GM12874 (cell line): ENCODE data around the gene SYAP1.

Experiments
- CTCF ChIP-seq: IDR thresholded peaks from 2 replicates; pipeline ENCODE4 v1.5.1; 2011; ENCODE audit warnings: low read depth, mild to moderate bottlenecking, control low read depth, low read length, moderate library complexity; ENCODE audit not compliant: insufficient read depth

SYAP1 gene, protein sequence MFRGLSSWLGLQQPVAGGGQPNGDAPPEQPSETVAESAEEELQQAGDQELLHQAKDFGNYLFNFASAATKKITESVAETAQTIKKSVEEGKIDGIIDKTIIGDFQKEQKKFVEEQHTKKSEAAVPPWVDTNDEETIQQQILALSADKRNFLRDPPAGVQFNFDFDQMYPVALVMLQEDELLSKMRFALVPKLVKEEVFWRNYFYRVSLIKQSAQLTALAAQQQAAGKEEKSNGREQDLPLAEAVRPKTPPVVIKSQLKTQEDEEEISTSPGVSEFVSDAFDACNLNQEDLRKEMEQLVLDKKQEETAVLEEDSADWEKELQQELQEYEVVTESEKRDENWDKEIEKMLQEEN

DNA sequence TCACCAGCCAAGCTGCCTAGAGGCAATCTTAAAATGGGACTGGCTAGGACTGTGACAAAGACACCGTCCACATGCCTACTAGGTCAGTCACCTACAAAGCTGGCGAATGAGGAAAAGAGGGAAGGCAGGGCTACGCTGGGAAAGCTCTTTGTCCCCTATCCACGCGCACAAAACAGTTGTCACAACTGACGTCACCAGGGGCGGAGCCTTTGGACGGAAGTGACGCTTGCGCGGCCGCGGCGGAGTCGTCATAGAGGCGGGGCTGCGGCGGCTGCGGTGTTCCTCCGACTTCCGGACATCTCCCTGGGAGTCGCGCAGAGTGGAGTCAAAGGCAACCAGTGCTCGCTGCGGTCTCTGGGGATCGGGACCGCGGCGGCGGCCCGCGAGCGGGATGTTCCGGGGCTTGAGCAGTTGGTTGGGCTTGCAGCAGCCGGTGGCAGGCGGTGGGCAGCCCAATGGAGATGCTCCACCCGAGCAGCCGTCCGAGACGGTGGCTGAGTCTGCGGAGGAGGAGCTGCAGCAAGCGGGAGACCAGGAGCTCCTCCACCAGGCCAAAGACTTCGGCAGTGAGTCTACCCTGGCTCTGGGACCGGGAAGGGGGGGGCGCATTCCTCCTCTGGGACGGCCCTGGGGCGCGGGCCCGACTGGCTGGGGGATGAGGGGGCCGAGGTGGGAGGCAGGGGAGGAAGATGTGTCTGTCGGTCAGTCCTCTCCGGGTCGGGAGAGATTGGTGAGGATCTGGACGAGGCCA is at the start of gene SYAP1:
TSS of gene SYAP1 (plus strand) at position 279 of the 751 bp plus-strand sequence. CDS start at position 392, 113 bp downstream.
- no peak for TF ChIP-seq CTCF

- no peak for TF ChIP-seq CTCF
Measured at GRCh38 chrX:16671005-16671404, 48.4 kb upstream of the SYAP1 start.

GRCh38 chrX:16678689-16679088 is 40.7 kb upstream of the SYAP1 start:
- no peak for TF ChIP-seq CTCF

DNA sequence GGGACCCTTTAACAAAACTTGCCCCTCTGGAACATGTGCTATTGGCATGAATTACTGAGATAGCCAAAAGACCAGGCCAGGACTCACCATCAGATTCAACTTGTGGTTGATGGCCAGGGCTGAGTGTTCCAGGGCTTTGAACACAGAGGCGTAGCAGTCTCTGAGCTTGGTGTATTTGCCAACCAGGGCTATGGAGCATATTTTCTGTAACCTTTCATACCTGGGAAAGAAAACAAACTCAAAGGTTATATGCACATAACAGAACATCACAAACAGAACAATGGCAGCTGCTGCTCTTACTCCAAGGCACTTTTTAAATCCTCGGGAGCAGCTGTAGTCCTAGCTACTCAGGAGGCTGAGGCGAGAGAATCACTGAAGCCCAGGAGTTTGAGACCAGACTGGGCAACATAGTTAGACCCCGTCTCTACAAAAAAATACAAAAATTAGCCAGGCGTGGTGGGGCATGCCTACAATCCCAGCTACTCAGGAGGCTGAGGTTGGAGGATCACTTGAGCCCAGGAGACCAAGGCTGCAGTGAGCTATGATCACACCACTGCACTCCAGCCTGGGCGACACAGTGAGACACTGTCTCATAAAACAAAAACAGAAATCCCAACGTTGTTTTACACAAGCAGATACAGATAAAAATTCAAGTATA is 36.3 kb upstream of the SYAP1 start:
- TF ChIP-seq CTCF = no peak

DNA sequence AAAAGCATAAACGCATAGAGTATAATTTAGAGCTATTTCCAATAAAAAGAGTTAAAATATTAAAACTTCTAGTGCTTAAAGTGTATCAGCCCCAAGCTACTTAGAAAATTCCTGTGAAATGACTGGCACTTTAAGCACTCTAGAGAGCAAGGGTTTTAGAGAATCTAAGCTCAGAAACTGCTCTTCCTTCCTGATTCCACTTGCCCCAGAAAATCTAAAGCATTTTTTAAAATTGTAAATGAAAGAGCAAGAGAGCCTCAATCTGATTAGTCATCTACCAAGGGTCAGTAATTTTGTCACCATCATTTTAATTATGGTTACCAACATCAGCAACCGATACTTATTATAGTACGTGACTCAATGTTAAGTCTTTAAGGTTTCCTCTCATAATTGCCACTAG is 31.9 kb upstream of the SYAP1 start:
- no peak for TF ChIP-seq CTCF

DNA sequence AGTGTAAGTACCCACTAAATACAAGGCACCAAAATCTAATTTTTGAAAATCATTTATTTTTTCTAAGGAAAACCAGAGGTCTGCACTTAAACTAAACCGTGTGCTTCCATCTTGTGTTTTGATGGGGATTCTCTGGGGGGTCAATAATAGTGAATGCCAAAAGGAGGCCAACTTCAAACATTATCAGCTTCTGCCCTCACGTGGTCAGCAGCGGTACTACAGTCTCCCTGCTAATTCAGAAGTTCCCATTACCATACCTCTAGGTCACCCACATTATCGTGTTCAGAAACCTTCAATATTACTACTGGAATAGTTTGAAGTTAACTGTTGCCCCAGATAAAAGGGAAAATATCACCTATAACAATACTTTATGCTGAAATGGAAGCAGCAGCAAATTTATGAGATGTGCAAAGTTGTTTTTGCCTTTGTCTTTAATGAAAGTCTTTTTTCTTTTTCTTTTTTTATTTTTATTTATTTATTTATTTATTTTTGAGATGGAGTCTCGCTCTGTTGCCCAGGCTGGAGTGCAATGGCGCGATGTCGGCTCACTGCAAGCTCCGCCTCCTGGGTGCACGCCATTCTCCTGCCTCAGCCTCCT is 24.2 kb upstream of the SYAP1 start:
- TF ChIP-seq CTCF = peak; percentile 70

- TF ChIP-seq CTCF = no peak
Measured at GRCh38 chrX:16696956-16697355, 22.5 kb upstream of the SYAP1 start.
